GM19438 (cell line): ENCODE results near the gene SNED1.

Experiments used
- ATAC-seq: cut with Tn5 transposase; IDR thresholded peaks from one replicate; pipeline ENCODE4 v1.9.1; 2021; ENCODE audit warnings: low read depth; ENCODE audit not compliant: unreplicated experiment

The SNED1 gene

GRCh38 chr2:241123816-241124536 is 125.6 kb downstream of the SNED1 start:
- ATAC-seq: no peak

- no peak for ATAC-seq
These were observed 127.2 kb downstream of the SNED1 start for GRCh38 chr2:241125626-241126025.

- ATAC-seq: no peak
These were observed 127.8 kb downstream of the SNED1 start for GRCh38 chr2:241126201-241126611.

- ATAC-seq: no peak
These were observed 128.4 kb downstream of the SNED1 start for GRCh38 chr2:241126771-241127202.

GRCh38 chr2:241128266-241128665 is 129.8 kb downstream of the SNED1 start:
- no peak for ATAC-seq

- no peak for ATAC-seq
These were observed 130.9 kb downstream of the SNED1 start for GRCh38 chr2:241129086-241129871.

- no peak for ATAC-seq
These were observed 131.9 kb downstream of the SNED1 start for GRCh38 chr2:241130316-241130715.

- no peak for ATAC-seq
These were observed 133.1 kb downstream of the SNED1 start for GRCh38 chr2:241131531-241131930.

- ATAC-seq: no peak
These were observed 134.4 kb downstream of the SNED1 start for GRCh38 chr2:241132538-241133435.

- ATAC-seq: no peak
These were observed 135.0 kb downstream of the SNED1 start for GRCh38 chr2:241133436-241133820.

- no peak for ATAC-seq
These were observed 136.3 kb downstream of the SNED1 start for GRCh38 chr2:241134711-241135110.

GRCh38 chr2:241135737-241136136 is 137.3 kb downstream of the SNED1 start:
- ATAC-seq: no peak

GRCh38 chr2:241136191-241136590 is 137.8 kb downstream of the SNED1 start:
- ATAC-seq: no peak

- no peak for ATAC-seq
These were observed 138.3 kb downstream of the SNED1 start for GRCh38 chr2:241136661-241137260.

GRCh38 chr2:241137276-241138190 is 139.1 kb downstream of the SNED1 start:
- ATAC-seq: no peak

GRCh38 chr2:241138471-241138870 is 140.1 kb downstream of the SNED1 start:
- no peak for ATAC-seq

- no peak for ATAC-seq
These were observed 141.4 kb downstream of the SNED1 start for GRCh38 chr2:241139531-241140444.

- no peak for ATAC-seq
These were observed 142.0 kb downstream of the SNED1 start for GRCh38 chr2:241140445-241140840.
